AG09309 (cell line): ENCODE data around the gene SMLR1.

Experiments
- DNase-seq: peaks from one replicate; pipeline ENCODE4 v3.0.0-alpha.2; 2010; ENCODE audit warnings: low read depth
- H3K4me3 ChIP-seq: 2 replicates; pipeline ENCODE4 v1.5.1; 2011; ENCODE audit warnings: mild to moderate bottlenecking, low read depth, low read length, moderate library complexity; ENCODE audit not compliant: control insufficient read depth
- CTCF ChIP-seq: IDR thresholded peaks from 2 replicates; pipeline ENCODE4 v1.5.1; 2011; ENCODE audit warnings: mild to moderate bottlenecking, low read depth, low read length, inconsistent platforms; ENCODE audit not compliant: insufficient read depth, control insufficient read depth; ENCODE audit errors: missing control alignments

SMLR1 gene

DNA sequence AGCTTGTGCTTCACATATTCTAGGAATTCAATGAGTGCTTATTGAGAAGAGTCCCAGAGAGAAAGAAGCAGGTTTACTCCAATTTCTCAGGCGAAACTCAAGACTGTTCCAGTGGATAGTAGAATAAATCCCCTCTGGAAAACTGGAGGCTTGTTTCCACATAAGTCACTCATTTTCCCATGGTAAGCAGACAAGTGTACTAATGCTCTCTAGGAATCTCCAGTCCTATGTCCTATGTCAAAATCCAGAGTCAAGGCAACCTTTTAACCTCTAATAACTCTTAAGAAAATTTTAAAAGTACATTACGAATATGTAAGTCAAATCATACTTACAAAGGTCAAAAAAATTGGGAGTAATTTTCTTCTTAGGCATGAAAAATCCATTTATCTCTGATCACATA lies 35.2 kb downstream of the SMLR1 start:
- no peak for TF ChIP-seq CTCF
- DNase-seq: no peak
- H3K4me3 ChIP-seq: no peak overlapping the region

DNA sequence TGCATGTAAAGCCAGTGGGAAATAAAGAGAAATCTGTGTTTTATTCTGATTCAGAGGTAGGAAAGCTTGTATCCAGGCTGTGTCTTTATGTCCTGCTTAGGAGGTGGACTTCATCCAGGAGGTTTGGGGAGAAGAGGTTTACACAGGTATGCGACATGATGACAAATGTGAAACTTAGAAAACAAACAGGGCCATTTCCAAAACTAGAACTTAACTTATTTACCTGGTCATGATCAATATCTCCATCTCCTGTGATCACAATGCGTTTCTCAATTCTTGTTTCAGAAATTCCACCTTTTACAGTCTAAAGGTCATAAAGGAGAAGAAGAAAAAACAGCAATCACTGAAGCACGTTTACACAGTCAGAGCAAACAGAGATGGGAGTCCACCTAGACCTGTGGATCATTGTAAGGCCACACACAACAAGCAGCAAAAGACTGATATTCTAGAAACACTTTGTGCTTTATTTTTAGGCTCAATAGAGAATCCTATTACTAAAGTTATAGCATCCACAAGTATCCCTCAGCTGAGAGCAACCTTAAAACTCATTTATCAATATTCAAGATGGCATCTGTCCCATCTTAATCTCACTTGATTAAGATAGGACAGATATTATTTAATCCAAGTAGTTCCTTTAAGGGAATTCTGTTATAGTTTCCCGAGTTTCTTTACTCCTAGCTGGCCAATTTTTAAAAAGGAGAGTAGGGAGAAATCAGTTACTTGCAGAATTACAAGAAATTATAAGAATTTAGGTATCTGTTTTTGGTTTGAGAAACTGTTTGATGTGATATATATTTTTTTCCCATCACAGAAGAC lies 36.4 kb downstream of the SMLR1 start:
- no peak overlapping the region for H3K4me3 ChIP-seq
- no peak for TF ChIP-seq CTCF
- no peak for DNase-seq

GRCh38 chr6:130864344-130864743 lies 37.1 kb downstream of the SMLR1 start:
- TF ChIP-seq CTCF: no peak

GRCh38 chr6:130865793-130866192 lies 38.6 kb downstream of the SMLR1 start:
- no peak for TF ChIP-seq CTCF
- no peak for DNase-seq
- no peak overlapping the region for H3K4me3 ChIP-seq

More at GRCh38 chr6:130864344-130864743, 37.1 kb downstream of the SMLR1 start:
- H3K4me3 ChIP-seq: no peak overlapping the region
- DNase-seq: no peak

DNA sequence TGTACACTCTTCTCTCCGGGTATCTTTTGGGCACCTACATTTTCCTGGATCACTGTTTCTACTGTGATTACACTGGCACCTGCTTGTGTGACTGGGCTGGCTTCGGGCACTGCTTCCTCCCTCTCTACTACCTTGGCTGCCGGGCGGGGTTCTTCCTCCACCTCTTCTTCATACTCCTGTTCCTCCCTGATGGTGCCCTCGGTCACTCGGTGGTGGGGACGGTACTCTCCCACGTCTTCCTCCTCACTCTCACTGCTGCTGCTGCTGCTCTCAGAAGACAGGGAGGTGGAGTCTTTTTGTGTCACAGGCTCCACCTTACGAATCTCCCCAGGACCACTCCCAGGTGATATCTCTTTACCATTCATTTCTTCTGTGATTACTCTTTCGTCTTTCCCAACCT lies 42.5 kb downstream of the SMLR1 start:
- no peak overlapping the region for H3K4me3 ChIP-seq
- no peak for TF ChIP-seq CTCF
- DNase-seq: no peak

DNA sequence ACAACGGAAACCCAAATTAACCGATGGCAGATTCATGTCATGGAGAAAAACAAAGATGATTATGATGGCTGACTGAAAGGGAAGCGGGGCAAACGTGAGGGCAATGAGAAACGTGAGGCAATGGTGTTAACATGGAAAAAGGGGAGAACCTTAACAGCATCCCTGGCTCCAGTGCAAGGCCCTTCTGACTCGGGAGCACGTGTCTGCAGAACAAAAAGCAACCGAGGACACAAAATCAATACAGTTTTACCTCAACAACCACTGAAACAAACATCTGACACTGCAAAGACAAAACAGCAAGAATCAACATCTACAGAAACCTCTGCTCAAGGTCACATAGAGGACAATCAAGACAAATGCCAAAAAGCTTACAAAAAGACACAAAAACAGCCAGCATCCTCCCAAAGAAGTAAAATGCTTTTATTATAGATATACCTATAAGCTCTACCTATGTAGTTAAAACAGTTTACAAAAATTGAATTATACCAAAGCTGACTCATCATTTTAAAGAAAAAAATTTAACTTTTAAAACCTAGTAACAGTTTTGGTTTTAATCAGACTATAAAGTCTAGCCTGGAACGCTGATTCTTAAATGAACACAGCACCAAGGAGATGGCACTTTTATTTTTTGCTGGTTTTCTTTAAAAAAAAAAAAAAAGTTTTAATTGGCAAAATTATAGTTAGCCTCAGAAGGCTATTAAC lies 43.1 kb downstream of the SMLR1 start:
- no peak overlapping the region for H3K4me3 ChIP-seq
- no peak for TF ChIP-seq CTCF
- DNase-seq: no peak
